ENCODE data around the gene MEX3C. TPM values are rescaled to one million over a fixed set of nuclear protein-coding genes. Genes with fewer than 3 reads are reported as not detected.

MEX3C gene
- total and polyA plus RNA-seq, 12 donors = 7.0 to 38.9 (median 29.6) TPM

DNA sequence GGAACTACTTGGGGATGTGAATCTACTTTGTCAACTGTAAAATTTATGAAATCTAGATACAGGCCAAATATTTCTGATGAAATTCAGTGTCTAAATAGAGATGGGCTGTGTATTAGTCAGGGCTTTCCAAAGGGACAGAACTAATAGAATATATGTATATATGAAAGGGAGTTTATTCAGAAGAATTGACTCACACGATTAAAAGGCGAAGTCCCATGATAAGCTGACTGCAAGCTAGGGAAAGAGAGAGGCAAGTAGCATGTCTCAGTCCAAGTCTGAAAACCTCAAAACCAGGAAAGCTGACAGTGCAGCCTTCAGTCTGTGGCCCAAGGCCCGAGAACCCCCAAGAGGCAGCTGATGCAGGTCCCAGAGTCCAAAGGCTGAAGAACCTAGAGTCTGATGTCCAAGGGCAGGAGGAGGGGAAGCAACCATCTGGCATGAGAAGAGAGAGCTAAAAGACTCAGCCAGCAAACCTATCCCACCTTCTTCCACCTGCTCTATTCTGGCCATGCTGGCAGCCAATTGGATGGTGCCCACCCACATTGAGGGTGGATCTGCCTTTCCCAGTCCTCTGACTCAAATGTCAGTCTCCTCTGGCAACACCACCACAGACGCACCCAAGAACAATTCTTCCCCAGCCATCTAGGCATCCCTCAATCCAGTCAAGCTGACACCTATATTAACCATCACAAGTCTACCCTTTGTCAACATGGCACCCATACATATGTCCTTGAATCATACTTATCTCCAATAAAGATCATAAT, 29.3 kb upstream of the MEX3C start:
- DNase-seq = no peak
- no peak overlapping the region for H3K27ac ChIP-seq
- H3K9me3 ChIP-seq (replicated peaks in 1 of 3) = no peaks in the 10 kb centered on the region
- H3K4me1 ChIP-seq (replicated peaks in 1 of 2) = no peaks in the 10 kb centered on the region
- intact Hi-C loops (cut with DNase I) = no loop called here
- 85 to 97% (median 93%) methylated on average over 4 of the region's 4 CpGs for WGBS, 4 donors
- no peak overlapping the region for H3K4me3 ChIP-seq
- no peaks in the 10 kb centered on the region for H3K27me3 ChIP-seq
- TF ChIP-seq, protein P1, sequence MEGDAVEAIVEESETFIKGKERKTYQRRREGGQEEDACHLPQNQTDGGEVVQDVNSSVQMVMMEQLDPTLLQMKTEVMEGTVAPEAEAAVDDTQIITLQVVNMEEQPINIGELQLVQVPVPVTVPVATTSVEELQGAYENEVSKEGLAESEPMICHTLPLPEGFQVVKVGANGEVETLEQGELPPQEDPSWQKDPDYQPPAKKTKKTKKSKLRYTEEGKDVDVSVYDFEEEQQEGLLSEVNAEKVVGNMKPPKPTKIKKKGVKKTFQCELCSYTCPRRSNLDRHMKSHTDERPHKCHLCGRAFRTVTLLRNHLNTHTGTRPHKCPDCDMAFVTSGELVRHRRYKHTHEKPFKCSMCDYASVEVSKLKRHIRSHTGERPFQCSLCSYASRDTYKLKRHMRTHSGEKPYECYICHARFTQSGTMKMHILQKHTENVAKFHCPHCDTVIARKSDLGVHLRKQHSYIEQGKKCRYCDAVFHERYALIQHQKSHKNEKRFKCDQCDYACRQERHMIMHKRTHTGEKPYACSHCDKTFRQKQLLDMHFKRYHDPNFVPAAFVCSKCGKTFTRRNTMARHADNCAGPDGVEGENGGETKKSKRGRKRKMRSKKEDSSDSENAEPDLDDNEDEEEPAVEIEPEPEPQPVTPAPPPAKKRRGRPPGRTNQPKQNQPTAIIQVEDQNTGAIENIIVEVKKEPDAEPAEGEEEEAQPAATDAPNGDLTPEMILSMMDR (IDR thresholded peaks at IDR 0.05) = no peak
- no peak for TF ChIP-seq POLR2A (IDR thresholded peaks at IDR 0.05)
- no peaks in the 10 kb centered on the region for H3K36me3 ChIP-seq (replicated peaks in 1 of 2)

DNA sequence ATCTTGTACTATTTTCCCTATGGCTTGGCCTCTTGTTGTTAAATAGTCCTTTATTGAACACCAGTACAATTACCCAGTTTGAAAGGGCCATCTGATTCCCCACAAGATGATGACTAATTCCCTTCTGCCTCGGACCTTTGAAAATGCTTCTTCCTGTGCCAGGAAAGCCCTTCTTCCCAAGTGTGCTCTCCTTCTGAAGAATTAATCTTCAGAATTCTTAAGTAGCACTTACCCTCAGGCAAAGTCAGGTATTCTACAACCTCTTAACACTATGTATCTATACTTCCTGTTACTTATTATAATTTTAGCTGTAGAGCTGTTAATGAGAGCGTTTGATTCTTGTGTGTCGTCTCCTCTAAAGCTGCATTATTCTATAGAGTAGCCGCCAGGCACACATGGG, 28.6 kb upstream of the MEX3C start:
- no peak overlapping the region for H3K4me3 ChIP-seq
- no peak overlapping the region for H3K27ac ChIP-seq
- intact Hi-C loops (cut with DNase I) = no loop called here
- H3K27me3 ChIP-seq = no peaks in the 10 kb centered on the region
- no peaks in the 10 kb centered on the region for H3K4me1 ChIP-seq (replicated peaks in 1 of 2)
- no peaks in the 10 kb centered on the region for H3K9me3 ChIP-seq (replicated peaks in 1 of 3)
- WGBS, 4 donors = 79 to 84% (median 81%) methylated on average over 4 of the region's 4 CpGs
- H3K36me3 ChIP-seq (replicated peaks in 1 of 2) = no peaks in the 10 kb centered on the region
- TF ChIP-seq POLR2A (IDR thresholded peaks at IDR 0.05) = no peak
- TF ChIP-seq, protein P1 (IDR thresholded peaks at IDR 0.05) = no peak
- DNase-seq = no peak

DNA sequence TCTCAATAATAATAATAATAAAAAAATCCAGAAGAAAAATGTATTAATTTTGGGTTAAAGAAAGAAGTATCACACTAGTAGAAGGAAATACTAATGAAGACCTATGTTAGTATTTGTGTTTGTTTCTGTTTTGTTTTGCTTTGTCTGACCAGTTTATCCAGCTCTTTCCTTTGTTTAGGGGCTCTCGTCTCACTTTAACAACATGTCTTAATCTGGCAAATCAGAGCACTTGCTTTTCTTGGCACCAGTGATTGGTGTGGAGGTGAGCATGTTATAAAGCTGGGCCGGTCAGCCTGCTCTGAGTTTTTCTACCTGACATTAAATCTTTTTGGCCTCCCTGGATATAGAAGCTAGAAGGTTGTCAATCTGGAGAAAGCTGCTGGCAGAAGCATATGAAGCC, 15.1 kb upstream of the MEX3C start:
- no peak for DNase-seq
- Histone ChIP-seq H3K4me1 (replicated peaks in 1 of 2) (no peaks in the 10 kb centered on the region), H3K4me3 (no peak overlapping the region), H3K27me3 (no peaks in the 10 kb centered on the region), H3K36me3 (replicated peaks in 1 of 2) (no peaks in the 10 kb centered on the region), H3K27ac (no peak overlapping the region), H3K9me3 (replicated peaks in 1 of 3) (no peaks in the 10 kb centered on the region)
- no peak for TF ChIP-seq POLR2A (IDR thresholded peaks at IDR 0.05)
- TF ChIP-seq, protein P1 (IDR thresholded peaks at IDR 0.05) = no peak
- intact Hi-C loops (cut with DNase I) = loop anchor here in 1 of 2 donors (10.0 kb wide), 1 partner anchor 62 kb away; no protein-coding TSS in a partner anchor
- WGBS, 4 donors = 73 to 87% (median 81%) methylated on average over 2 of the region's 2 CpGs

DNA sequence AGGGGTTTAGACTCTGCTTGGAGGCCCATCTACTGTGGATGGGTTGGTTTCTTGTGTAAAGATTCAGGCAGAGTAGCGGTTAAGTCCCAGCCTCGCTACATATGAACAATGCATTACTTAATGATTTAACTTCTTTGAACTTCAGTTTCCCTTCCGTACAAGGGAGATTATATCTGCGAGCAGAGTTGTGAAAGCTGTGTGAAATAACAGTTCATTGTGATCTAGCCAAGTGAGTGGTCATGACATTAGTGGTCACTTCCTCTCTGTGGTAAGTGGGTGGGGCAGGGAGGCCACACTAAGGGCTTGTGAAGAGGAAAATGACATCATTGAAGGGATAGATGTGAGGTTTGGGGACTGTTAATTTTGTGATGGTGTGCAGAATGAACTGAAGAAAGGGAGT, 14.1 kb upstream of the MEX3C start:
- intact Hi-C loops (cut with DNase I) = loop anchor here in 1 of 2 donors (10.0 kb wide), 1 partner anchor 63 kb away; no protein-coding TSS in a partner anchor
- H3K36me3 ChIP-seq (replicated peaks in 1 of 2) = no peaks in the 10 kb centered on the region
- H3K27me3 ChIP-seq = no peaks in the 10 kb centered on the region
- no peak for TF ChIP-seq POLR2A (IDR thresholded peaks at IDR 0.05)
- TF ChIP-seq, protein P1 (IDR thresholded peaks at IDR 0.05) = no peak
- no peak overlapping the region for H3K4me3 ChIP-seq
- WGBS, 4 donors = 52 to 64% (median 58%) methylated on average over 4 of the region's 4 CpGs
- no peaks in the 10 kb centered on the region for H3K9me3 ChIP-seq (replicated peaks in 1 of 3)
- no peaks in the 10 kb centered on the region for H3K4me1 ChIP-seq (replicated peaks in 1 of 2)
- DNase-seq = peak in 5 of 7 donors; percentile 11 to 54 (median 40)
- no peak overlapping the region for H3K27ac ChIP-seq

All from adrenal gland (tissue), 12 donors.